Measurements from ENCODE around the gene RASSF3.

GRCh38 chr12:64646318-64646717 lies 36.0 kb downstream of the RASSF3 start:
- TF ChIP-seq CTCF (IDR thresholded peaks at IDR 0.05) (no peak), ZFX (IDR thresholded peaks at IDR 0.05; ENCODE audit: borderline replicate concordance) (no peak)
